ENCODE results near the gene GDPD4. TPM values are rescaled to one million over a fixed set of nuclear protein-coding genes. Genes with fewer than 3 reads are reported as not detected.

Gene GDPD4
- total RNA-seq, 4 donors from 2014 or later = not detected

GRCh38 chr11:77171885-77172665 is 129.4 kb downstream of the GDPD4 start:
- Histone ChIP-seq H3K27ac (no peak overlapping the region), H3K27me3 (no peaks in the 10 kb centered on the region), H3K36me3 (no peaks in the 10 kb centered on the region), H3K4me3 (no peak overlapping the region), H3K4me1 (no peaks in the 10 kb centered on the region), H3K9me3 (no peaks in the 10 kb centered on the region)
- DNase-seq = no peak
- no peak for ATAC-seq
- intact Hi-C loops (cut with DNase I; ENCODE audit: low total_unique reads) = no loop called here
- in situ Hi-C loops (cut with MboI; ENCODE audit: low sequenced_read_pairs in 4 of 4) = no loop called here
- TF ChIP-seq POLR2A (IDR thresholded peaks at IDR 0.05) (no peak), CTCF (IDR thresholded peaks at IDR 0.05 in 4 of 5, conservative IDR thresholded peaks at IDR 0.05 in 1 of 5) (no peak)

DNA sequence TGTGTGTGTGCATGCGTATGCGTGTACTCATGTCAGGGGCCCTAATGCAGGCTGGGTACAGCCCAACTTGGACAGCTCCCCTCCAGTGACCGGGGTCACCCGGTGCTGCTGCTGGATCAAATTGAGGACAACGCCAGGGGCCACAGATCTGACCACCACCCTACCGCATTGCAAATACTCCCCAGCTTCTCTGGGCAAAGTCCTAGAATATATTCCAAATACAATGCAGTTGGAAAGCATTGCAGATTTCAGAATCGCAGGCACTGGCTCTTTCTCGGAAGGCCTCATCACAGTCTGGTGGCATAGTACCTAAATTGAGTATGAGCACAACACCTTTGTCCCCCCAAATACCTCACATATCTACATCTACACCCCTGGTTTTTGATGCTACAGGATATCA is 130.2 kb downstream of the GDPD4 start:
- Histone ChIP-seq H3K36me3 (no peaks in the 10 kb centered on the region), H3K4me1 (no peaks in the 10 kb centered on the region), H3K4me3 (no peak overlapping the region), H3K9me3 (no peaks in the 10 kb centered on the region), H3K27me3 (no peaks in the 10 kb centered on the region), H3K27ac (no peak overlapping the region)
- in situ Hi-C loops (cut with MboI; ENCODE audit: low sequenced_read_pairs in 4 of 4) (no loop called here), intact Hi-C loops (cut with DNase I; ENCODE audit: low total_unique reads) (no loop called here)
- DNase-seq (no peak), ATAC-seq (no peak)
- no peak for TF ChIP-seq CTCF (IDR thresholded peaks at IDR 0.05 in 4 of 5, conservative IDR thresholded peaks at IDR 0.05 in 1 of 5)
- no peak for TF ChIP-seq POLR2A (IDR thresholded peaks at IDR 0.05)

DNA sequence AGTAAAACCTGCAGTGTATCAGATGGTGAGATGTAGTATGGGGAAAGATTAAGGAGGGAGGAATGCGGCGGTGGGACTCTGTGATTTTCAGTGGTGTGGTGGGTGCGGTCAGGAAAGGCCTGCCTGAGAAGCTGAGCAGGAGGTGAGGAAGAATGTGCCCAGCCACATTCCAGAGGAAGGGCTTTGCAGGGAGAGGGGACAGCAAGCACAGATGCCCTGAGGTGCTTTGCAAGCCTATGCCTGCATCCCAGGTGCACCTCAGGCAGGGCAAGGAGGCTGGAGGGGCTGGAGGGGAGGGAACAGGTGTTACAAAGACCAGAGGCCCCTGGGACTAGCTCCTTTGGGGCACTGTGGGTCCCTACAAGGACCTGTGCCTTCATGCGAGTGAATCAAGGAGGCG is 131.4 kb downstream of the GDPD4 start:
- intact Hi-C loops (cut with DNase I; ENCODE audit: low total_unique reads) = no loop called here
- Histone ChIP-seq H3K27ac (no peak overlapping the region), H3K4me3 (no peak overlapping the region), H3K36me3 (no peaks in the 10 kb centered on the region), H3K9me3 (no peaks in the 10 kb centered on the region), H3K27me3 (no peaks in the 10 kb centered on the region), H3K4me1 (no peaks in the 10 kb centered on the region)
- ATAC-seq = no peak
- in situ Hi-C loops (cut with MboI; ENCODE audit: low sequenced_read_pairs in 4 of 4) = no loop called here
- no peak for DNase-seq
- TF ChIP-seq POLR2A (IDR thresholded peaks at IDR 0.05) = no peak
- no peak for TF ChIP-seq CTCF (IDR thresholded peaks at IDR 0.05 in 4 of 5, conservative IDR thresholded peaks at IDR 0.05 in 1 of 5)

GRCh38 chr11:77167791-77168190 is 133.7 kb downstream of the GDPD4 start:
- DNase-seq = no peak
- ATAC-seq = no peak

More at GRCh38 chr11:77167791-77168190, 133.7 kb downstream of the GDPD4 start:
- in situ Hi-C loops (cut with MboI; ENCODE audit: low sequenced_read_pairs in 4 of 4) = no loop called here
- TF ChIP-seq CTCF (IDR thresholded peaks at IDR 0.05 in 4 of 5, conservative IDR thresholded peaks at IDR 0.05 in 1 of 5) (no peak), POLR2A (IDR thresholded peaks at IDR 0.05) (no peak)
- no peaks in the 10 kb centered on the region for H3K4me1 ChIP-seq
- intact Hi-C loops (cut with DNase I; ENCODE audit: low total_unique reads) = no loop called here
- H3K36me3 ChIP-seq = no peaks in the 10 kb centered on the region
- no peak overlapping the region for H3K4me3 ChIP-seq
- no peak overlapping the region for H3K27ac ChIP-seq
- H3K27me3 ChIP-seq = no peaks in the 10 kb centered on the region
- H3K9me3 ChIP-seq = no peaks in the 10 kb centered on the region
